GM12872 (cell line): Measurements from ENCODE around the gene KHK.

ENCODE experiments used
- CTCF ChIP-seq: IDR thresholded peaks from 3 replicates; pipeline ENCODE4 v1.5.1; 2011; ENCODE audit warnings: low read depth, mild to moderate bottlenecking, low read length, moderate library complexity; ENCODE audit not compliant: insufficient read depth

KHK gene

GRCh38 chr2:27108221-27108620, 21.6 kb downstream of the KHK start:
- TF ChIP-seq CTCF: no peak

GRCh38 chr2:27109083-27109482, 22.5 kb downstream of the KHK start:
- TF ChIP-seq CTCF: no peak

GRCh38 chr2:27115519-27115918, 28.9 kb downstream of the KHK start:
- no peak for TF ChIP-seq CTCF

GRCh38 chr2:27117995-27118524, 31.5 kb downstream of the KHK start:
- no peak for TF ChIP-seq CTCF

- no peak for TF ChIP-seq CTCF
Observed at GRCh38 chr2:27118525-27119329, 32.2 kb downstream of the KHK start, which contains the start of gene CGREF1. CGREF1 (minus strand) TSS chr2:27119128; CDS start chr2:27104366, 14,762 bp downstream.

- TF ChIP-seq CTCF: no peak
Observed at GRCh38 chr2:27121906-27122305, 35.3 kb downstream of the KHK start.

- TF ChIP-seq CTCF: no peak
Observed at GRCh38 chr2:27122791-27123190, 36.2 kb downstream of the KHK start.
